NCI-H2107 treated with DMSO at 0.1 percent for 48 hours (cell line): Measurements from ENCODE around the gene ATL1.

Experiments
- DNase-seq: peaks from one replicate; lab custom pipeline; 2025; ENCODE audit not compliant: unreplicated experiment; lab: John Stamatoyannopoulos, UW

The ATL1 gene

DNA sequence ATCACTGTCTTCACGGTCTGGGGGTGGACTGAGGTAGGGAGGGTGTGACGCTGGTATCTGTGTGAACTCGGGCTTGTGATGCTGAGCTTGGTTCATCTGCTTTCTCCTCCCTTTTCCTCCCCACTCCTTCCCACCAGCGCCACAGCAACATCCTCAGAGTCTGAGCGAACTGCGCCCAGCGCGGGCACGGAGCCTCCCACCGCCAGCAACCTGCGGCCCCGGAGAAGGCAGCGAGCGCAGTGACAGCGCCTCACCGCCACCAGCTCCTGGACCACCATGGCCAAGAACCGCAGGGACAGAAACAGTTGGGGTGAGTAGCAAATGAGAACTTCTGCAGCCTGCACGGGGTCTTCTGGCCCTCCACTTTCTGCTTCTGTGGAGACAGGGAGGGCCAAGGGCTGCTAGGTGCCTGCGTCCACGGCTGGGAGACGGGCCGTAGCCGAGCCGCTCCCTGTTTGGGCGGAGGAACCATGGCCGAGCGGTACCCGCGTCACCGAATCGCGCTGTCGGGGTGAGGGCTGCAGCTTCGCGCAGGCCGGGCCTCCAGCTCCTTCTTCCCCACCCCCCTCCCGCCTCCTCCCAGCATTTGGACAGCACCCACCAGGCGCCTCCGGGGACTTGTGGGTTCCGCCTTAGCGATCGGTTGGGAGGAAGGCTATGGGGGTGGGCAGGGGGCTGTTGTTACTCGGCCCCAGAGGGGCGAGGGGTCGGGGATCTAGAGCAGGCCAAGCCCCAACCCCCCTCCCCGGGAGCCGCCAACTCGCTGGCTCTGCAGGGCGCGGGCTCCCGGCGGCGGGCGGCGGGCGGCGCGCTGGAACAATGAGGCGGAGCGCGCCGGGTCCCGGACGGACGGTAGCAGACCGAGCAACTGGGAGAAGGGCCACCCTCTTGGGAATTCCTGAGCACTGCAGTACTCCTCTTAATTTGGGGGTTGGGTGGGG lies at the start of gene ATL1:
Gene ATL1, plus strand, starts transcription at position 156 of the 941 bp plus-strand sequence. Its CDS starts 121 bp downstream, at position 277.
- peak; percentile 72 for DNase-seq

DNA sequence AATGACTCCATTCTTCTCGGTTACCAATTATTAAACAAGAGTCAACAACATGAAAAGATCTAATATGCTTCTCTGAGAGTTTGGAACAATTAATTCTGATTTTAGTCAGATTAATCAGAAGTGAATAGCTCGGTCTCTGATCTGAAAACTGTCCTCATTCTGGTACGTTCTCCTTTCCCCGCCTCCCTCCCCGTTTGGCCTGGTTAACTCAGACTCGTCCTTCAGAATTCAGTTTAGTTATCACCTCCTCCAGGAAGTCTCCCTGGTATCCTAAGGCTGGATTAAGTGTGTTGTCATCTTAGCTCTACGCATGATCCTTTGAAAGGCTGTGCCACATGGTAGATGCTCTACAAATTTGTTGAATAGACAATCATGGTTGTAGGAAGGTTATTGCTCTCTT lies 49.8 kb upstream of the ATL1 start:
- no peak for DNase-seq

DNA sequence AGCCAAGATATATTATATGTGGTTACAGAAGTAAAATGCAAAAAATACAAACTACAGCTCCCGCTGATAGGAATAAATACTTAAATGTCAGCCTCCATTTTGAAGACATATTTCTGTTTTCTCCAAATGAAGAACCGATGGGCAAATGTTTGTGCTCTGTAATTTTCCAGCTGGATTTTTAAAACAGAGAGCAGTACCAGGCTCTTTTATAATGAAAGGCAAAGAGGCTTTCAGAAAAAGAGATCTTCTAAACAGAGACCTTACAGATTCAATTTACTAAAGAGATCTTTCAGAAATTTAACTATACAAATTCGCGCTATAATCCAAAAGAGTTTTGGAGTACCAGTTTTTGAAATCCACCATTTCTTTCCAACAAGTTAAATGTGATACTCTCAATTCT lies 47.5 kb upstream of the ATL1 start:
- no peak for DNase-seq

- DNase-seq, result no peak
Observed at GRCh38 chr14:50516091-50516490, 43.9 kb upstream of the ATL1 start.

DNA sequence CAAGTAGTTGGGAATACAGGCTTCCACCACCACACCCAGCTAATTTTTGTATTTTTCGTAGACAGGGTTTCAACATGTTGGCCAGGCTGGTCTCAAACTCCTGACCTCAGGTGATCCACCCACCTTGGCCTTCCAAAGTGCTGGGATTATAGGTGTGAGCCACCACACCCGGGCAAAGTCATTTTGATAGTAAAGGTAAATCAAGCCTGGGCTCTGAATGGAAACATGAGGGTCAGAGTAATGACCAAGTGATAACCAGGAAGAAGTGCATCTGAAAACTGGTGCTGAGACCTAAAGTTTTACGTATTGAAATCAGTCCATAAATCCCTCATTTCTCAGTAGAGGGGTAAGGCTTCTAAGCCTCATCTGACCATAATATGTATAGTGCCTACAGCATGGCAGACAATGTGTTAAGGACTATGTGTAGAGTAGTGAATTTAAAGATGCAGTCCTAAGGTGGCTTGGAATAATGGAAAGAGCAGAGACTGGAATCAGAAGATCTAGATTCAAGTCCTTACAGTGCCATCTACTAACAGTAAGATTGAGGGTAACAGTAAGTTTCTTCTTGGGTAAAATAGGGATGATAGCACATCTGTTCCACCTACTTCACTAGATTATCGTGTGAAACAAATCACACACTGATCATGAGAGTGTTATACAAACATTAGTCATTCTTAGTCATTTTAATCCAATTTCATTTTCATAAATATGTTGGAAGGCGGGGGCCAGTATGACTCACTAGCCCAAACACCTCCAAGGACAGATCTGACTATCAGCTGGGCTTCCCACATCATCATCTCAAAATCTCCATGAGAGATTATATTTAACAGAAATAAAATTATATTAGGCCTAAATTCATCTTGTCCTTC lies 38.8 kb upstream of the ATL1 start:
- DNase-seq, result no peak

GRCh38 chr14:50521912-50522341 lies 38.0 kb upstream of the ATL1 start:
- no peak for DNase-seq

- no peak for DNase-seq
Observed at GRCh38 chr14:50523271-50524041, 36.5 kb upstream of the ATL1 start.

GRCh38 chr14:50524060-50524459 lies 35.9 kb upstream of the ATL1 start:
- no peak for DNase-seq

- no peak for DNase-seq
Observed at GRCh38 chr14:50524731-50525515, 35.0 kb upstream of the ATL1 start.

- no peak for DNase-seq
Observed at GRCh38 chr14:50528000-50528399, 31.9 kb upstream of the ATL1 start.

DNA sequence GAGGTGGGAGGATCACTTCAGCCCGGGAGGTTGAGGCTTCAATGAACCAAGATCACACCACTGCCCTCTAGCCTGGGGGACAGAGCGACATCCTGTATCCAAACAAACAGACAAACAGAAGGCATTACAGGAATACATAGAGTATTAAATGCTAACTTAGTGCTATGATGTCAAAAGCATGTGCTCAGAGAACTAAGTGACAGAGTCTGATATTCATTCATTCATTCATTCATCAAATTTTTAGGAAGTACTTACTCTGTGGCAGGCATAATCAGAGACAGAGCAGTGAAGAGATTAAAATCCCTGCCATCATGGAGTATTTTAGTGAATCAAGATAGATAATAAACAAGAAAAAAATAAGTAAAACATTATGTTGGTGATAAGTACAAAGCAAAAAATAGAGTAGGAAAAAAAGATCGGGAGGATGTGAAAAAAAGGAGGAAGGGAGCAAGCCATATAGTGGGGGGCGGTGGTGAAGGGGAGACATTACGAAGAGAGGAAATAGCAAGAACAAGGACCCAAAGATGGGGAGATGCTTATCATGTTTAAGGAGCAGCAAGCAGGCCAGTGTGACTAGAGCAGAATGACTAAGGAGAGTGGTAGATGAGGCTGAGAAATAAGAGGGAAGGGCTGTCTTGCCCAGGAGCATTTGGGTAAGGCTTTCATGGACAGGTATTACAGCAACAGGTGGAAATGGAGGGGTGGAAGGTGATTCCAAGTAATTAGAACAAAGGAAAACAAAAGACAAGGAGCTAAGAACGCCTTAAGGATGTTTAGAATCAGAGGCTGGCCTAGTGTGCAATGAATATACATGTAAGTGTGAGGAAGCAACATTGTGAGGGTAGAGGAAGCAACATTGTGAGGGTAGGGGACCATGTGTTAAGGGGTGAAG lies 30.4 kb upstream of the ATL1 start:
- DNase-seq, result no peak

- no peak for DNase-seq
Observed at GRCh38 chr14:50530358-50530757, 29.6 kb upstream of the ATL1 start.

GRCh38 chr14:50530794-50531365 lies 29.1 kb upstream of the ATL1 start:
- DNase-seq, result peak; percentile 16

DNA sequence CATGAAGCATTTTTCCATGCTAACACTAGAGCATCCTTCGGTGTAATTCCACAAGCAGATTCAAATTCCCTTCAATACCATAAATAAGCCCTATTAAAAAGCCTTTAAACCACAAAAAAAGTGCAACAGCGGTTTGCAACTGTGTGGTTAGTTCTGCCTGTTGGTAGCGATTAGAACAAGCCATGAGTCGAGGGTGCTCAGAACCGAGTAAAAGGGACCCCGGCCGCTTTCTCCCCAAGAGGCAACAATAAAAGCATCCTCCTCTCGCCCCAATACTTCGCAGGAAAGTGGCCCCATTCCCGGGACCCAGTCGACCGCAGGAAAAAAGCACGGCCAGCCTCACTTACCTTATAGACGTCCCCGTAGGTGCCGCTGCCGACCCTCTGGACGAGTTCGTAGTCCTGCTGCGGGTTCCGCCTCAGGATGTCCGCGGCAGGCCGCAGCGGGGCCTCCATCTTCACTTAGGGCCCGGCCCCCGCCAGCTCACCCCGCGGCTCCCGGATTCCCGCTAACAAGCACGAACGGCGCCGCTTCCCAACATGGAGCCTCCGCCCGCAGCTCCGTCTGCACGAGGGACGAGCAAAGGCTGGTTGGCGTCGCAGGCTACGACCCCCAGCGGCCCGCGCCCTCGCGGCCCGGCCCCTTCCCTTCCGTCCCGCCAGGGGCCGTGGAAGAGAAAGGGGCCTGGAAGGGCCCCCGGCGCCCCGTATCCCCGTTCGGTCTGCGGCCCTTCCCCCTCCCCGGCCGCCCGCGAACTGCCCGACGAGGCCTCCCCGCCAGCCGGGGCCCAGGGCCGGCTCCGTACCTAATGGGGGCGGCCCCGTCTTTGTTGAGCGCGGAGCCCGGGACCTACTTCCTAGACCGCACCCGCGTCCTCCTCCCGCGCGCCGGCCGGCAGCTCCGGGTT lies 28.1 kb upstream of the ATL1 start:
- DNase-seq, result peak; percentile 53

- peak; percentile 78 for DNase-seq
Observed at GRCh38 chr14:50532502-50533240, 27.3 kb upstream of the ATL1 start, which contains the start of gene MAP4K5. TSS of gene MAP4K5 (minus strand) at chr14:50532569. CDS start at chr14:50532049, 520 bp downstream.

DNA sequence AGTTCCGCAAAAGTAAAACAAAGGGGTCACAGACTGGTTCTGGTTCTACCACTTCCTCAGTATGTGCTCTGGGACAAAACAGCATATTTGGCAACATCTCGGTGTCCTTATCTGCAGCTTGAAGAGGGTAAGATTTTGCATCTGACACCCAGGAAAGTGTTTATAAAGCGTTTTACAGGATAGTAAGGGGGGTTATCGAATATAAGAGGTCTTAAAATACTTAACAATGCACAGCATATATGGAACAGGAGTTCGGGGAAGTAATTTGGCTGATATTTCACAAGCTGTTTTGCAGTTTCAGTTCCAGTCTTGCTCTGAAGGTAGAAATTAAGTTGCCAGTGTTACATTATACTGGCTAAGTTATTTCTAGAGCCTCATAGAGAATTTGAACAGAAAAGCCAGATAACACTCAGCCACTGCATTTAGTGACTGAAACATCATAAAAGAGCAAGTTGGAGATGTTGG lies 26.7 kb upstream of the ATL1 start:
- DNase-seq, result no peak

GRCh38 chr14:50533806-50534205 lies 26.1 kb upstream of the ATL1 start:
- no peak for DNase-seq
